ENCODE results near the gene ZNF526.

The ZNF526 gene

GRCh38 chr19:42184401-42184861 lies 35.7 kb upstream of the ZNF526 start:
- TF ChIP-seq NFRKB (IDR thresholded peaks at IDR 0.05): no peak
- TF ChIP-seq ELF4 (IDR thresholded peaks at IDR 0.05): no peak
- no peak for TF ChIP-seq ARNT (IDR thresholded peaks at IDR 0.05)
- TF ChIP-seq BHLHE40 (IDR thresholded peaks at IDR 0.05; ENCODE audit: borderline replicate concordance): no peak
- TF ChIP-seq PKNOX1 (IDR thresholded peaks at IDR 0.05): no peak
- TF ChIP-seq ZNF384 (IDR thresholded peaks at IDR 0.05): no peak
- no peak for TF ChIP-seq L3MBTL2 (conservative IDR thresholded peaks at IDR 0.05)
- no peak for TF ChIP-seq CTBP1 (IDR thresholded peaks at IDR 0.05; ENCODE audit: borderline replicate concordance)
- no peak for TF ChIP-seq TARDBP (IDR thresholded peaks at IDR 0.05)
- no peak for TF ChIP-seq HDGF (IDR thresholded peaks at IDR 0.05; ENCODE audit: borderline replicate concordance)
- TF ChIP-seq LEF1 (IDR thresholded peaks at IDR 0.05; ENCODE audit: borderline replicate concordance): no peak
- TF ChIP-seq SP1 (IDR thresholded peaks at IDR 0.05): no peak
- TF ChIP-seq SUZ12 (IDR thresholded peaks at IDR 0.05): no peak
- TF ChIP-seq FOXA1 (IDR thresholded peaks at IDR 0.05): no peak
- no peak for TF ChIP-seq FOXM1 (IDR thresholded peaks at IDR 0.05; ENCODE audit: borderline replicate concordance)
- no peak for TF ChIP-seq FOXK2 (IDR thresholded peaks at IDR 0.05)
- ChIA-PET POLR2A (interaction anchor here (1.4 kb wide), 1 partner anchor 58 kb away, joined by 3 read pairs; the partner anchor contains the start of gene GSK3A), CTCF (interaction anchor here (0.7 to 4.5 kb wide), 5 partner anchors 48 to 82 kb away, joined by 3 to 17 read pairs (median 4); partner anchors contain the start of gene POU2F2)
- peak; percentile 82 for DNase-seq (ENCODE audit: extremely low spot score)

GRCh38 chr19:42185277-42185676 lies 34.8 kb upstream of the ZNF526 start:
- ChIA-PET CTCF (interaction anchor here (0.8 to 4.5 kb wide), 2 partner anchors 49 to 53 kb away, joined by 5 to 17 read pairs; partner anchors contain the start of gene POU2F2), POLR2A (interaction anchor here (1.4 kb wide), 1 partner anchor 57 kb away, joined by 3 read pairs; the partner anchor contains the start of gene GSK3A)
- no peak for TF ChIP-seq HDGF (IDR thresholded peaks at IDR 0.05; ENCODE audit: borderline replicate concordance)
- TF ChIP-seq PKNOX1 (IDR thresholded peaks at IDR 0.05): no peak
- no peak for TF ChIP-seq FOXK2 (IDR thresholded peaks at IDR 0.05)
- TF ChIP-seq SP1 (IDR thresholded peaks at IDR 0.05): no peak
- TF ChIP-seq TARDBP (IDR thresholded peaks at IDR 0.05): no peak
- TF ChIP-seq NFRKB (IDR thresholded peaks at IDR 0.05): no peak
- TF ChIP-seq FOXM1 (IDR thresholded peaks at IDR 0.05; ENCODE audit: borderline replicate concordance): no peak
- no peak for TF ChIP-seq CTBP1 (IDR thresholded peaks at IDR 0.05; ENCODE audit: borderline replicate concordance)
- no peak for TF ChIP-seq ARNT (IDR thresholded peaks at IDR 0.05)
- no peak for TF ChIP-seq ZNF384 (IDR thresholded peaks at IDR 0.05)
- TF ChIP-seq BHLHE40 (IDR thresholded peaks at IDR 0.05; ENCODE audit: borderline replicate concordance): no peak
- no peak for TF ChIP-seq ELF4 (IDR thresholded peaks at IDR 0.05)
- TF ChIP-seq SUZ12 (IDR thresholded peaks at IDR 0.05): no peak
- no peak for TF ChIP-seq L3MBTL2 (conservative IDR thresholded peaks at IDR 0.05)
- no peak for TF ChIP-seq LEF1 (IDR thresholded peaks at IDR 0.05; ENCODE audit: borderline replicate concordance)
- TF ChIP-seq FOXA1 (IDR thresholded peaks at IDR 0.05): no peak
- no peak for DNase-seq (ENCODE audit: extremely low spot score)

- ChIA-PET POLR2A (no interaction called here), CTCF (no interaction called here)
- no peak for TF ChIP-seq FOXM1 (IDR thresholded peaks at IDR 0.05; ENCODE audit: borderline replicate concordance)
- no peak for TF ChIP-seq HDGF (IDR thresholded peaks at IDR 0.05; ENCODE audit: borderline replicate concordance)
- TF ChIP-seq LEF1 (IDR thresholded peaks at IDR 0.05; ENCODE audit: borderline replicate concordance): no peak
- no peak for TF ChIP-seq CTBP1 (IDR thresholded peaks at IDR 0.05; ENCODE audit: borderline replicate concordance)
- no peak for TF ChIP-seq BHLHE40 (IDR thresholded peaks at IDR 0.05; ENCODE audit: borderline replicate concordance)
- no peak for TF ChIP-seq L3MBTL2 (conservative IDR thresholded peaks at IDR 0.05)
- no peak for TF ChIP-seq SUZ12 (IDR thresholded peaks at IDR 0.05)
- TF ChIP-seq PKNOX1 (IDR thresholded peaks at IDR 0.05): no peak
- TF ChIP-seq ZNF384 (IDR thresholded peaks at IDR 0.05): no peak
- TF ChIP-seq FOXA1 (IDR thresholded peaks at IDR 0.05): no peak
- TF ChIP-seq FOXK2 (IDR thresholded peaks at IDR 0.05): no peak
- TF ChIP-seq ARNT (IDR thresholded peaks at IDR 0.05): no peak
- no peak for TF ChIP-seq NFRKB (IDR thresholded peaks at IDR 0.05)
- TF ChIP-seq TARDBP (IDR thresholded peaks at IDR 0.05): no peak
- TF ChIP-seq ELF4 (IDR thresholded peaks at IDR 0.05): no peak
- no peak for TF ChIP-seq SP1 (IDR thresholded peaks at IDR 0.05)
- DNase-seq (ENCODE audit: extremely low spot score): no peak
Measured at GRCh38 chr19:42188665-42189064, 31.4 kb upstream of the ZNF526 start.

GRCh38 chr19:42189133-42189532 lies 31.0 kb upstream of the ZNF526 start:
- TF ChIP-seq LEF1 (IDR thresholded peaks at IDR 0.05; ENCODE audit: borderline replicate concordance) (no peak), FOXM1 (IDR thresholded peaks at IDR 0.05; ENCODE audit: borderline replicate concordance) (no peak), HDGF (IDR thresholded peaks at IDR 0.05; ENCODE audit: borderline replicate concordance) (no peak), L3MBTL2 (conservative IDR thresholded peaks at IDR 0.05) (no peak)
- DNase-seq (ENCODE audit: extremely low spot score): no peak
- POLR2A ChIA-PET: no interaction called here
- CTCF ChIA-PET: no interaction called here

GRCh38 chr19:42191330-42191729 lies 28.8 kb upstream of the ZNF526 start:
- ChIA-PET POLR2A (no interaction called here), CTCF (no interaction called here)
- TF ChIP-seq NFRKB (IDR thresholded peaks at IDR 0.05): no peak
- TF ChIP-seq SUZ12 (IDR thresholded peaks at IDR 0.05): no peak
- TF ChIP-seq L3MBTL2 (conservative IDR thresholded peaks at IDR 0.05): no peak
- TF ChIP-seq FOXM1 (IDR thresholded peaks at IDR 0.05; ENCODE audit: borderline replicate concordance): no peak
- no peak for TF ChIP-seq ZNF384 (IDR thresholded peaks at IDR 0.05)
- no peak for TF ChIP-seq BHLHE40 (IDR thresholded peaks at IDR 0.05; ENCODE audit: borderline replicate concordance)
- no peak for TF ChIP-seq SP1 (IDR thresholded peaks at IDR 0.05)
- no peak for TF ChIP-seq ARNT (IDR thresholded peaks at IDR 0.05)
- no peak for TF ChIP-seq FOXK2 (IDR thresholded peaks at IDR 0.05)
- no peak for TF ChIP-seq FOXA1 (IDR thresholded peaks at IDR 0.05)
- no peak for DNase-seq (ENCODE audit: extremely low spot score)

GRCh38 chr19:42191855-42192254 lies 28.3 kb upstream of the ZNF526 start:
- POLR2A ChIA-PET: no interaction called here
- TF ChIP-seq ARNT (IDR thresholded peaks at IDR 0.05): no peak
- no peak for TF ChIP-seq CTBP1 (IDR thresholded peaks at IDR 0.05; ENCODE audit: borderline replicate concordance)
- no peak for TF ChIP-seq BHLHE40 (IDR thresholded peaks at IDR 0.05; ENCODE audit: borderline replicate concordance)
- TF ChIP-seq HDGF (IDR thresholded peaks at IDR 0.05; ENCODE audit: borderline replicate concordance): no peak
- TF ChIP-seq SUZ12 (IDR thresholded peaks at IDR 0.05): no peak
- no peak for TF ChIP-seq L3MBTL2 (conservative IDR thresholded peaks at IDR 0.05)
- TF ChIP-seq NFRKB (IDR thresholded peaks at IDR 0.05): no peak
- TF ChIP-seq TARDBP (IDR thresholded peaks at IDR 0.05): no peak
- TF ChIP-seq FOXA1 (IDR thresholded peaks at IDR 0.05): no peak
- TF ChIP-seq FOXM1 (IDR thresholded peaks at IDR 0.05; ENCODE audit: borderline replicate concordance): no peak
- no peak for TF ChIP-seq PKNOX1 (IDR thresholded peaks at IDR 0.05)
- CTCF ChIA-PET: no interaction called here
- no peak for DNase-seq (ENCODE audit: extremely low spot score)

Measured in HEK293T (cell line).